WERI-Rb-1 (cell line): Measurements from ENCODE around the gene SNCA.

Experiments used
- DNase-seq: peaks from one replicate; pipeline ENCODE4 v3.0.0-alpha.2; 2020
- H3K27ac ChIP-seq: fragments of 250-450 bp; sonication (Bioruptor Pico); 2 replicates; pipeline ENCODE4 v1.5.1; 2020; ENCODE audit warnings: mild to moderate bottlenecking, moderate library complexity
- H3K27me3 ChIP-seq: fragments of 250-450 bp; sonication (Bioruptor Pico); 2 replicates; pipeline ENCODE4 v1.5.1; 2021; ENCODE audit warnings: mild to moderate bottlenecking, low read depth, moderate library complexity; ENCODE audit not compliant: insufficient read depth, severe bottlenecking
- H3K36me3 ChIP-seq: fragments of 250-450 bp; sonication (Bioruptor Pico); 2 replicates; pipeline ENCODE4 v1.5.1; 2020; ENCODE audit warnings: mild to moderate bottlenecking, moderate library complexity
- H3K4me3 ChIP-seq: 2 replicates; pipeline ENCODE4 v1.5.1; 2011; ENCODE audit warnings: low read depth, mild to moderate bottlenecking, control low read depth, low read length
- H3K9me3 ChIP-seq: fragments of 250-450 bp; sonication (Bioruptor Pico); 2 replicates; pipeline ENCODE4 v1.5.1; 2021; ENCODE audit warnings: mild to moderate bottlenecking, moderate library complexity; ENCODE audit not compliant: severe bottlenecking
- TF ChIP-seq, protein P1 (sequence below): IDR thresholded peaks from 2 replicates; pipeline ENCODE4 v1.5.1; 2011; ENCODE audit warnings: low read depth, mild to moderate bottlenecking, control low read depth, inconsistent platforms, low read length

SNCA gene

DNA sequence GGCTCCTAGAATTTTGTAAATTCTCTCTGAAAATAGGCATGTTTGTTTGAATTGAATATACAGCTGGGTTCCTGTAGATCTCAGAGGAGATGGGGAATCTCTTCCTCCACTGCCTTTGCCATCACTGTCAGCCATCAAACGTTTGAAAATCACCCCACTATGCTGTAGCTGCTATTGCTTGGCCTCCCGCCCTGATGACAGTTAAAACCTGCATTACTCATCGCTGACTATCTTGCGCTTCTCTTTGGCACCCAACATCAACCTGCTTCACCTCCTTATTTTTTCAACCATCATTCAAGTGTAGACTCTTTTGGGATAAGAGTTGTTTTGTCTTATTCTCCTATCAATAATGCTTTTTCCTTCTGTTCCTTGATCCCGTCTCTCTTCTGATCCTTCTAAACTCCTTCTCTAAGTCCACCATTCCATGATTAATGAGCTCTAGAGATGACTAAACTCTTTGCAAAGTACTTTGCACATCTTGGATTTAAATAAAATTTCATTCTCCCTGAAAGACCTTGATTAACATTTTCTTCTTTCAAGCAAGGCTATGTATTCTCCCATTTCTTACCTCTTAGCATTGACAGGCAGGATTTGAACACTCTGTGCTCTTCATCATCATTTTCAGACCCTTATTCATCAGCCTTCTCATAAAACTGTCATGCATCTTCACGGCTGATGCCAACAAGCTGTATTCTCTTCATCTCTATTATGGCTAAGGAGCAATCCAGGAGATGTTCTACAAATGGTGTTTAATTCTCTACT lies 133.0 kb downstream of the SNCA start:
- H3K27ac ChIP-seq = no peak overlapping the region
- H3K27me3 ChIP-seq = no peaks in the 10 kb centered on the region
- H3K36me3 ChIP-seq = no peaks in the 10 kb centered on the region
- DNase-seq = no peak
- TF ChIP-seq, protein P1, sequence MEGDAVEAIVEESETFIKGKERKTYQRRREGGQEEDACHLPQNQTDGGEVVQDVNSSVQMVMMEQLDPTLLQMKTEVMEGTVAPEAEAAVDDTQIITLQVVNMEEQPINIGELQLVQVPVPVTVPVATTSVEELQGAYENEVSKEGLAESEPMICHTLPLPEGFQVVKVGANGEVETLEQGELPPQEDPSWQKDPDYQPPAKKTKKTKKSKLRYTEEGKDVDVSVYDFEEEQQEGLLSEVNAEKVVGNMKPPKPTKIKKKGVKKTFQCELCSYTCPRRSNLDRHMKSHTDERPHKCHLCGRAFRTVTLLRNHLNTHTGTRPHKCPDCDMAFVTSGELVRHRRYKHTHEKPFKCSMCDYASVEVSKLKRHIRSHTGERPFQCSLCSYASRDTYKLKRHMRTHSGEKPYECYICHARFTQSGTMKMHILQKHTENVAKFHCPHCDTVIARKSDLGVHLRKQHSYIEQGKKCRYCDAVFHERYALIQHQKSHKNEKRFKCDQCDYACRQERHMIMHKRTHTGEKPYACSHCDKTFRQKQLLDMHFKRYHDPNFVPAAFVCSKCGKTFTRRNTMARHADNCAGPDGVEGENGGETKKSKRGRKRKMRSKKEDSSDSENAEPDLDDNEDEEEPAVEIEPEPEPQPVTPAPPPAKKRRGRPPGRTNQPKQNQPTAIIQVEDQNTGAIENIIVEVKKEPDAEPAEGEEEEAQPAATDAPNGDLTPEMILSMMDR = no peak
- no peak overlapping the region for H3K4me3 ChIP-seq
- H3K9me3 ChIP-seq = no peaks in the 10 kb centered on the region

DNA sequence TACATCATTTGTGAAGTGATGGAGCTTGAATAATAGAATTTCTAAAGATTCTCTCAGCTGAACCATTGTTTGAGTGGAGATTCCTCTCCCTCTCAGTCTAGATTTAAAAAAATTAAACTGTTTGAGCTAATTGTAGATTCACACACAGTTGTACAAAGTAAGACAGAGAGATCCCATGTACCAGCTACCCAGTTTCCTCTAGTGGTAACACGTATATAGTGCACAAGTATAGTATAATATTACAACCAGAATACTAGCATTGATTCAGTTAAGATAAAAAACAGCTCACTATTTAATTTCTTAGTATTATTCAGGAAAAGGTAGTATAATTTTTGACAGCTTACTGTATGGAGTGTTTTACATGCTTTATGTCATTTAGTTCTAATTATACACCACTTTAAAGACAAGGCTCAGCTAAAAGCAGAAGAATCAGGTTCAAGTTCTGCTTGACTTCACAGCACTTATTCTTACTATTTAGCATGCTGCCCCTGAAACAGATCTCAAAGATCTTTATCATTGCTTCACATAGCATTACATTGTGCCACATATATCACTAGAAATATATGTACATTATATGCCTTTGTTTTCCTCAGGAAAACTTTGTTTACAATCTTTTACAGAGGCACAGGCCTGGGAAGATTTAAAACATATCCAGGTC lies 136.1 kb downstream of the SNCA start:
- no peaks in the 10 kb centered on the region for H3K27me3 ChIP-seq
- no peaks in the 10 kb centered on the region for H3K36me3 ChIP-seq
- TF ChIP-seq, protein P1 = no peak
- H3K9me3 ChIP-seq = no peaks in the 10 kb centered on the region
- H3K4me3 ChIP-seq = no peak overlapping the region
- DNase-seq = no peak
- H3K27ac ChIP-seq = no peak overlapping the region

DNA sequence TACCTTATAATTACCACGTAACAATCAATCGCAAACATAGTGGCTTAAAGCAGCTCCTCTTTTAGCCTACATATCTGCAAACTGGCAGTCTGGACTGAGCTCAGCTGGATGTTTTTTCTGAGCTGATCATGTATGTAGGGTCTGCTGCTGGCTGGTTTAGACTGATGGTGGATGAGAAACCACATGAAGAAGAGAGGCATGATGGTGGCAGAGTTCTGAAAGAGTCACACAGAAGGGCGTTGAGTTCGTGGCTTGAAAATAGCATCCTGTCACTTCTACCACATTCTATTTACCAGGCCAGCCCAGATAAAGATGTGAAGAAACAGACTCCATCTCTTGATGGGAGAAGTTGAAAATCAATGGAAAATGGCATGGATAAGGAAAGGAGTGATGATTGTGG lies 151.3 kb downstream of the SNCA start:
- TF ChIP-seq, protein P1 = no peak
- Histone ChIP-seq H3K9me3 (no peaks in the 10 kb centered on the region), H3K27me3 (no peaks in the 10 kb centered on the region), H3K4me3 (no peak overlapping the region), H3K36me3 (no peaks in the 10 kb centered on the region), H3K27ac (no peak overlapping the region)
- DNase-seq = no peak

DNA sequence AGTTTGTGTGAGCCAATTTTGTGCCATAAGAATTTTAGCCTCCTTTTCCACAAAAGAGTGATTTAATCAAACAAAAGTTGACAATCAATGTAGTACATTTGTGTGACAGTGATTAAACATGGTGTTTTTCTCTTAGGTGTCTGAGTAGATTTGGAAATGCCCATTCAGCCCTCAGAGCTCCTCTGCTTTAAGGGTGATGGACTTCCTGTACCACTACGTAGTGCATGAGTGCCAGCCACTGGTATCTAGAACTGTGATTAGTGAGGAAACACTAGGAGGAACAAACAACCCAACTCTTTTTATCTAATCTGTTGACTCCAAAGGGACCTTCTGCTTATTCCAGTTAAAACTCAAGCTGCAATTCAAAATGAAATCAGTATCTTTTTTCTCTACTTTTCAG lies 151.7 kb downstream of the SNCA start:
- H3K27ac ChIP-seq = no peak overlapping the region
- no peak for DNase-seq
- H3K27me3 ChIP-seq = no peaks in the 10 kb centered on the region
- no peaks in the 10 kb centered on the region for H3K9me3 ChIP-seq
- no peaks in the 10 kb centered on the region for H3K36me3 ChIP-seq
- H3K4me3 ChIP-seq = no peak overlapping the region
- TF ChIP-seq, protein P1 = no peak

DNA sequence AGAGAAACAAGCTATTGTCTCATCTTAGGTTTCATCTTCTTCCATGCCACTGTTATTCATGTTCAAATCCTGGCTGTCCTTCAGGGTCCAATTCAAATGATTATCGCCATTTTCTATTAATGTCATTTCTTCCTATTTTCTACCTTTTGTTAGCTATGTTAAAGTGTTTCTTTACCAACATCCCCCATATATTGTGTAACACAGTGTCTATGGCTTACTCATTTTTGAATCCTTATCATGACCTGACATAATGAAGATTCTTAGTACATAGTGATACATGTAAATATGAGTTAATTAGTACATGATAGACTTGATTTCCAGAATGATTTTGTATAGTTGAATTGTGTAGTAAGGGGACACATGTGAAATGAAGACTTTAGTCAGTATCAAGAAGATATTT lies 152.4 kb downstream of the SNCA start:
- DNase-seq = no peak
- Histone ChIP-seq H3K9me3 (no peaks in the 10 kb centered on the region), H3K27me3 (no peaks in the 10 kb centered on the region), H3K36me3 (no peaks in the 10 kb centered on the region), H3K27ac (no peak overlapping the region), H3K4me3 (no peak overlapping the region)
- TF ChIP-seq, protein P1 = no peak
